ENCODE measurements around the gene NFYC. TPM values are rescaled to one million over a fixed set of nuclear protein-coding genes. Genes with fewer than 3 reads are reported as not detected.

NFYC gene
- total and polyA plus RNA-seq, 11 donors = 45.2 to 82.8 (median 66.1) TPM

DNA sequence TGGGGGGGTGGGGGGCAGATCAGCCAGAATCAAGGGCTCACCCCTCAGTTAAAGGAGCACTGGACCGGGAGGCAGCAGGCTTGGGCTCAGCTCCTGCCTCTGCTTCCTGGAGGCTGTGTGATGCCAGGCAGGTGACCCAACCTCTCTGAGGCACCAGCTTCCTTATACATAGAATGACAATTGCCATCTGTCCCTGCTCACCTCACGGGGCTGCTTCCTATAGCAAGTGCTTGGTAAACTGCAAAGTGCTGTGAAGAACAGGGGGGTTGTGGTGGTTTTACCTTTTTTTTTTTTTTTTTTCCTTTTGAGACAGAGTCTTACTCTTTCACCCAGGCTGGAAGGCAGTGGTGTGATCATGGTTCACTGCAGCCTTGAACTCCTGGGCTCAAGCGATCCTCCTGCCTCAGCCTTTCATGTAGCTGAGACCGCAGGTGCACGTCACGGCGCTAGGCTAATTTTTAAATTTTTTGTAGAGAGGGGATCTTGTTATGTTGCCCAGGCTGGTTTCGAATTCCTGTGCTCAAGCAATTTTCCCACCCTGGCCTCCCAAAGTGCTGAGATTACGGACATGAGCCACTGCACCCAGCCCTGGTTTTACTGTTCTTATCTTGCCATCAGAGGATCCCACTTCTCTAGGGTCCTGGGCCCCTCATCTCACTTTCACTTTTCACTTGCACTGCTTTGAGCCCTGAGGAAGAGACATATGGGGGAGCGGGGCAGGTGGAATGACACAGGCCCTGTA is 103.6 kb downstream of the NFYC start:
- 84 to 94% (median 87%) methylated on average over 10 of the region's 10 CpGs for WGBS, 4 donors

DNA sequence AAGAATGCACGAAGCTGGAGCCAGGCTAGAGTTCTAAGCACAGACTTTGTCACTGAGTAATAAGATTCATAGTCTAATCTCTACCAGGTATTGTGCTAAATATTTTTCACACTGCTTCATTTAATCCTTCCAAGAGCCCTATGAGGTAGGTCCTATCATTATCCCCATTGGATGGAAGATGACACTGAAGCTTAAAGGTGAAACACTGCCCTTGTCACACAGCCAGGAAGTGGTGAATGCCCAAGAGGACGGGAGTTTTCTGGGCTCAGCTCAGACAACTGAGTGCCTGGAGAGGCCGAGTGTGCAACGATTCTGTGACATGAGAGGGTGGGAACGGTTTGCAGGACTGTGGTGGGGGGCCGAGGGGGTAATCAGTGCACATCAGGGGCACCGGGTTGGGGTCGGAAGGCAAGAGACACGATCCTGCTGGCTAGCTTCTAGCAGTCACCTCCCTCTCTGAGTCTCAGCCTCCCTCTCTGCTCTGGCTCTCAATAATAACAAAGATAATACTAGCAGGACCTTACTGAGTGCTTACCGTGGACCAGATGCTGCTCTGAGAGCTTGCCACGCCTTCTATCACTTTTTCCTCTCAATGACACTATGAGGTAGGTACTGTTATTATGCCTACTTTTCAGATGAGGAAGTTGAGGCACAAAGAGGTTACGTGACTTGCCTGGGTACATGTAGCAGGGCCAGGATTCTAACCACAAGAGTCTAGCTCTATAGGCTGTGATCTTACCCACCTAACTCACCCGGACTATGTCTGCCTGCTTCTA is 104.5 kb downstream of the NFYC start:
- Histone ChIP-seq H3K36me3 (no peaks in the 10 kb centered on the region), H3K27me3 (no peaks in the 10 kb centered on the region), H3K4me1 (peaks cover 0 to 34% (median 20%) of the 10 kb centered on the region in 12 donors), H3K27ac (peak overlapping the region in 1 of 12 donors; percentile 79), H3K4me3 (no peak overlapping the region), H3K9me3 (no peaks in the 10 kb centered on the region)
- DNase-seq = no peak
- TF ChIP-seq POLR2A (IDR thresholded peaks at IDR 0.05) = no peak
- TF ChIP-seq, protein P1, sequence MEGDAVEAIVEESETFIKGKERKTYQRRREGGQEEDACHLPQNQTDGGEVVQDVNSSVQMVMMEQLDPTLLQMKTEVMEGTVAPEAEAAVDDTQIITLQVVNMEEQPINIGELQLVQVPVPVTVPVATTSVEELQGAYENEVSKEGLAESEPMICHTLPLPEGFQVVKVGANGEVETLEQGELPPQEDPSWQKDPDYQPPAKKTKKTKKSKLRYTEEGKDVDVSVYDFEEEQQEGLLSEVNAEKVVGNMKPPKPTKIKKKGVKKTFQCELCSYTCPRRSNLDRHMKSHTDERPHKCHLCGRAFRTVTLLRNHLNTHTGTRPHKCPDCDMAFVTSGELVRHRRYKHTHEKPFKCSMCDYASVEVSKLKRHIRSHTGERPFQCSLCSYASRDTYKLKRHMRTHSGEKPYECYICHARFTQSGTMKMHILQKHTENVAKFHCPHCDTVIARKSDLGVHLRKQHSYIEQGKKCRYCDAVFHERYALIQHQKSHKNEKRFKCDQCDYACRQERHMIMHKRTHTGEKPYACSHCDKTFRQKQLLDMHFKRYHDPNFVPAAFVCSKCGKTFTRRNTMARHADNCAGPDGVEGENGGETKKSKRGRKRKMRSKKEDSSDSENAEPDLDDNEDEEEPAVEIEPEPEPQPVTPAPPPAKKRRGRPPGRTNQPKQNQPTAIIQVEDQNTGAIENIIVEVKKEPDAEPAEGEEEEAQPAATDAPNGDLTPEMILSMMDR (IDR thresholded peaks at IDR 0.05) = no peak
- 54 to 65% (median 62%) methylated on average over 11 to 13 of the region's 13 CpGs for WGBS, 4 donors
- intact Hi-C loops (cut with DNase I) = no loop called here
- no peak for ATAC-seq

More for the DNA sequence above, 103.6 kb downstream of the NFYC start:
- Histone ChIP-seq H3K27ac (peak overlapping the region in 1 of 12 donors; percentile 79), H3K9me3 (no peaks in the 10 kb centered on the region), H3K4me3 (no peak overlapping the region), H3K36me3 (no peaks in the 10 kb centered on the region), H3K27me3 (no peaks in the 10 kb centered on the region), H3K4me1 (peaks cover 0 to 33% (median 19%) of the 10 kb centered on the region in 12 donors)
- ATAC-seq (no peak), DNase-seq (no peak)
- TF ChIP-seq, protein P1 (IDR thresholded peaks at IDR 0.05) = no peak
- TF ChIP-seq POLR2A (IDR thresholded peaks at IDR 0.05) = no peak
- intact Hi-C loops (cut with DNase I) = no loop called here

DNA sequence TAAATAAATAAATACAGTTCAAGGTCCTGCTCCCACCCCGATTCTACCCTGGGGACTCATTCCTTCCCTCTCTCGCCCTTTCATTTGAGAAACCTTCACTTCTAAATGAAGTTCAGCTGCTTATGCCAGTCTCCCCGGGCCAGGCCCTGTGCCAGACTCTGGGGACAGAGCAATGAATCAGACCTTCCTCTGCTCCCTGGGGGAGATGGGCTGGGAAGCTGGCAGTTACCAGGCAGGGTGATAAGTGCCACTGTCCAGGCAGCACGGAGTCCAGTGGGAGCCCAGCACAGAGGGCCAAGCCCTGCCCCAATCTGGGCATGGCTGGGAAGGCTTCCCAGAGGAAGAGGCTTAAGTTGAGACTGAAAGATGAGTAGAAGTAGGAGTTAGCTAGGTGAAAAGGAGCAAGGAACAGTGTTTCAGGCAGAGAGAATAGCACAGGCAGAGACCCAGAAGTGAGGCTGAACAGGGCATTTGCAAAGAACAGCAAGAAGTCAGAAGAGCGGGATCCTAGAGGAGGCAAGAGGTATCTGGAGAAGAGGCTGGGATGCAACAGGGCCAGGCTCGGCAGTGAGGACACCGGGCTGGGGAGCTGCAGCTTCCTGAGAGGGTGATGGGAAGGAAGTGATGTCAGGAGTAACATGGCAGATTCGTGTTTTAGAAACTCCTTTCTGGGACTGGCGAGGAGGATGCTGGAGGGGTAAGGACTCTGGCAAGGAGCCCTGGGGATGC is 105.6 kb downstream of the NFYC start:
- intact Hi-C loops (cut with DNase I) = no loop called here
- ATAC-seq (peak; percentile 68 to 92 (median 79)), DNase-seq (peak in 3 of 5 donors; percentile 76 to 90 (median 84))
- H3K27ac ChIP-seq = peak overlapping the region in 2 of 12 donors; percentile 18 to 79
- no peaks in the 10 kb centered on the region for H3K9me3 ChIP-seq
- peaks cover 6 to 45% (median 29%) of the 10 kb centered on the region in 12 donors for H3K4me1 ChIP-seq
- no peaks in the 10 kb centered on the region for H3K27me3 ChIP-seq
- WGBS, 4 donors = 59 to 69% (median 64%) methylated on average over 9 of the region's 9 CpGs
- no peaks in the 10 kb centered on the region for H3K36me3 ChIP-seq
- H3K4me3 ChIP-seq = no peak overlapping the region
- TF ChIP-seq, protein P1 (IDR thresholded peaks at IDR 0.05) = no peak
- no peak for TF ChIP-seq POLR2A (IDR thresholded peaks at IDR 0.05)

All from heart left ventricle (tissue), 16 donors.